CD14-positive monocyte (primary cell): ENCODE data around the gene NRXN3. TPM values are rescaled to one million over a fixed set of nuclear protein-coding genes. Genes with fewer than 3 reads are reported as not detected.

Source experiments
- DNase-seq, 3 donors: peaks; one replicate each; pipeline ENCODE4 v3.0.0-alpha.2; 2011 to 2022
- H2AFZ ChIP-seq: 2 replicates; pipeline ENCODE4 v1.6.0; 2012; ENCODE audit warnings: mild to moderate bottlenecking, low read depth, low read length, inconsistent platforms; ENCODE audit not compliant: insufficient read depth, poor library complexity, severe bottlenecking
- H3K27ac ChIP-seq, 2 donors: 1 replicate in 1 of 2; 2 replicates in 1 of 2; pipeline ENCODE4 v1.5.1; 2012 to 2013; ENCODE audit warnings: low read length in 2 of 2, control low read depth in 1 of 2, inconsistent platforms in 1 of 2, low read depth in 1 of 2, mild to moderate bottlenecking in 1 of 2
- H3K27me3 ChIP-seq, 2 donors: one replicate each; pipeline versions ENCODE4 v1.6.0 to v1.6.1; 2011 to 2013; ENCODE audit warnings: low read length in 2 of 2; ENCODE audit not compliant: control insufficient read depth in 2 of 2, insufficient read depth in 2 of 2
- H3K36me3 ChIP-seq, 2 donors: replicated peaks in 1 of 2; 1 replicate in 1 of 2; 2 replicates in 1 of 2; pipeline versions ENCODE4 v1.5.1 to v1.6.1; 2012 to 2013; ENCODE audit warnings: low read length in 2 of 2, control low read depth in 1 of 2, inconsistent platforms in 1 of 2, mild to moderate bottlenecking in 1 of 2; ENCODE audit not compliant: insufficient read depth in 2 of 2, control insufficient read depth in 1 of 2
- H3K4me1 ChIP-seq, 2 donors: 1 replicate in 1 of 2; 2 replicates in 1 of 2; pipeline versions ENCODE4 v1.5.1 to v1.6.1; 2012 to 2013; ENCODE audit warnings: low read length in 2 of 2, control low read depth in 1 of 2, inconsistent platforms in 1 of 2, mild to moderate bottlenecking in 1 of 2, moderate library complexity in 1 of 2; ENCODE audit not compliant: insufficient read depth in 2 of 2, control insufficient read depth in 1 of 2
- H3K4me2 ChIP-seq: replicated peaks from 2 replicates; pipeline ENCODE3; 2012; ENCODE audit warnings: low read length, moderate library complexity, mild to moderate bottlenecking; ENCODE audit not compliant: poor library complexity, severe bottlenecking; ENCODE audit errors: extremely low read depth
- H3K4me3 ChIP-seq, 3 experiments: fragments of 200-600 bp in 1 of 3; sonication (generic) in 1 of 3; replicated peaks in 1 of 3; 1 replicate in 2 of 3; 2 replicates in 1 of 3; pipeline ENCODE4 v1.5.1; 2011 to 2013; ENCODE audit warnings: low read length in 3 of 3, mild to moderate bottlenecking in 3 of 3, control low read depth in 2 of 3, low read depth in 2 of 3, inconsistent platforms in 1 of 3, moderate library complexity in 1 of 3
- H3K79me2 ChIP-seq: 2 replicates; pipeline ENCODE4 v1.6.0; 2012; ENCODE audit warnings: mild to moderate bottlenecking, control low read depth, inconsistent platforms, low read length, moderate library complexity; ENCODE audit not compliant: insufficient read depth
- H3K9ac ChIP-seq: 2 replicates; pipeline ENCODE4 v1.6.0; 2017; ENCODE audit warnings: low read length, mild to moderate bottlenecking; ENCODE audit not compliant: insufficient read depth, poor library complexity, severe bottlenecking
- H3K9me3 ChIP-seq, 2 donors: replicated peaks in 1 of 2; 1 replicate in 1 of 2; 2 replicates in 1 of 2; pipeline versions ENCODE4 v1.5.1 to v1.6.1; 2012 to 2013; ENCODE audit warnings: low read length in 2 of 2, control low read depth in 1 of 2; ENCODE audit not compliant: control insufficient read depth in 1 of 2, insufficient read depth in 1 of 2
- H4K20me1 ChIP-seq: 2 replicates; pipeline ENCODE4 v1.6.0; 2012; ENCODE audit warnings: mild to moderate bottlenecking, low read length, control low read depth, moderate library complexity; ENCODE audit not compliant: insufficient read depth
- H3K27ac Mint-ChIP-seq, 7 donors: one replicate each; pipeline ENCODE4 v1.8.0; 2020; ENCODE audit warnings: mild to moderate bottlenecking in 7 of 7, mixed read lengths in 7 of 7, moderate library complexity in 6 of 7, inconsistent platforms in 2 of 7
- H3K27me3 Mint-ChIP-seq, 3 donors: one replicate each; pipeline ENCODE4 v1.8.0; 2021 to 2022; ENCODE audit warnings: low read depth in 3 of 3, mild to moderate bottlenecking in 3 of 3, mixed read lengths in 3 of 3, moderate library complexity in 3 of 3, inconsistent platforms in 1 of 3
- H3K36me3 Mint-ChIP-seq, 2 donors: one replicate each; pipeline ENCODE4 v1.8.0; 2020; ENCODE audit warnings: mixed read lengths in 2 of 2, inconsistent platforms in 1 of 2, mild to moderate bottlenecking in 1 of 2
- H3K4me1 Mint-ChIP-seq: one replicate; pipeline ENCODE4 v1.8.0; 2020; ENCODE audit warnings: mild to moderate bottlenecking, mixed read lengths
- H3K4me3 Mint-ChIP-seq, 2 donors: one replicate each; pipeline ENCODE4 v1.8.0; 2020; ENCODE audit warnings: mild to moderate bottlenecking in 2 of 2, mixed read lengths in 2 of 2, moderate library complexity in 1 of 2
- H3K9me3 Mint-ChIP-seq, 7 donors: one replicate each; pipeline ENCODE4 v1.8.0; 2020 to 2022; ENCODE audit warnings: mixed read lengths in 7 of 7, mild to moderate bottlenecking in 6 of 7, moderate library complexity in 6 of 7, inconsistent platforms in 2 of 7
- WGBS: methylation state at CpG from one replicate; pipeline ENCODE4 v1.1.5; 2013; ENCODE audit warnings: missing lambda C conversion rate; ENCODE audit not compliant: insufficient coverage; 5-methylcytosine and 5-hydroxymethylcytosine counted together
- intact Hi-C, 2 donors: fragments of 100-400 bp; cut with micrococcal nuclease; formaldehyde crosslinking; loops; one replicate each; pipeline versions ENCODE4 v1.15.0 to v1.15.1; 2023
- polyA plus RNA-seq, 3 donors: library from polyadenylated mRNA; depleted of rRNA in 1 of 3; unstranded in 2 of 3; stranded (reverse) in 1 of 3; fragments of 300-500 nt in 2 of 3; fragments of >200 nt in 1 of 3; fragmentation: Illumina TruSeq in 2 of 3; gene quantifications; 1 replicate in 2 of 3; 2 replicates in 1 of 3; pipeline ENCODE4 v1.2.3, GENCODE V29; 2012 to 2021
- TF ChIP-seq, protein P1 (sequence below): fragments of 200-600 bp; IDR thresholded peaks from one replicate; pipeline ENCODE4 v1.8.0; 2022; ENCODE audit warnings: antibody characterized with exemption, mild to moderate bottlenecking

NRXN3 gene
- polyA plus RNA-seq, 3 donors = not detected

DNA sequence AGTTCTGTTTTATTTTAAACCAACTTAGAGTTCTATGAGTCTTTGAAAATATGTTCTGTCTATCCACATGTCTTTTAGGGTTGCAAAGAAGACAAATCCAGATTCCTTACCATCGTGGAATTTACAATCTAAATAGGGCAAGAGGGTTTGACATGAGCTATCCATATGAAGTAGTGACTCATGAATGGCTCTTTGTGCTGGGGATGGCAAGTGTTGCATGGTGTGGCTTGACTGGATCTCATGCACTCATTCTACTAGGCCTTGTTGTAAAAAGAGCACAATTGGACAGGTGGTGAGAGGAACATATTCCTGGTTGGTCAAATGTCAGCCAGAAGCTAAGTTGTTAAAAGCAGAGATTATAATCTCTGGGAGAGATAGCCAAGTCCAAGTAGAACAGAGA is 1532.0 kb downstream of the NRXN3 start:
- Histone ChIP-seq H2AFZ (no peak overlapping the region), H4K20me1 (no peaks in the 10 kb centered on the region), H3K4me1 (no peaks in the 10 kb centered on the region), H3K36me3 (no peaks in the 10 kb centered on the region), H3K4me3 (no peak overlapping the region), H3K9ac (no peak overlapping the region), H3K27me3 (no peaks in the 10 kb centered on the region), H3K27ac (no peak overlapping the region), H3K9me3 (no peaks in the 10 kb centered on the region), H3K79me2 (no peaks in the 10 kb centered on the region), H3K4me2 (no peak overlapping the region)
- no peak overlapping the region for H3K4me3 Mint-ChIP-seq
- peaks cover 0 to 13% (median 4%) of the 10 kb centered on the region in 7 donors for H3K9me3 Mint-ChIP-seq
- TF ChIP-seq, protein P1, sequence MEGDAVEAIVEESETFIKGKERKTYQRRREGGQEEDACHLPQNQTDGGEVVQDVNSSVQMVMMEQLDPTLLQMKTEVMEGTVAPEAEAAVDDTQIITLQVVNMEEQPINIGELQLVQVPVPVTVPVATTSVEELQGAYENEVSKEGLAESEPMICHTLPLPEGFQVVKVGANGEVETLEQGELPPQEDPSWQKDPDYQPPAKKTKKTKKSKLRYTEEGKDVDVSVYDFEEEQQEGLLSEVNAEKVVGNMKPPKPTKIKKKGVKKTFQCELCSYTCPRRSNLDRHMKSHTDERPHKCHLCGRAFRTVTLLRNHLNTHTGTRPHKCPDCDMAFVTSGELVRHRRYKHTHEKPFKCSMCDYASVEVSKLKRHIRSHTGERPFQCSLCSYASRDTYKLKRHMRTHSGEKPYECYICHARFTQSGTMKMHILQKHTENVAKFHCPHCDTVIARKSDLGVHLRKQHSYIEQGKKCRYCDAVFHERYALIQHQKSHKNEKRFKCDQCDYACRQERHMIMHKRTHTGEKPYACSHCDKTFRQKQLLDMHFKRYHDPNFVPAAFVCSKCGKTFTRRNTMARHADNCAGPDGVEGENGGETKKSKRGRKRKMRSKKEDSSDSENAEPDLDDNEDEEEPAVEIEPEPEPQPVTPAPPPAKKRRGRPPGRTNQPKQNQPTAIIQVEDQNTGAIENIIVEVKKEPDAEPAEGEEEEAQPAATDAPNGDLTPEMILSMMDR = no peak
- H3K27ac Mint-ChIP-seq = no peak overlapping the region
- intact Hi-C loops = no loop called here
- no peaks in the 10 kb centered on the region for H3K4me1 Mint-ChIP-seq
- peaks cover 0 to 1% (median 0%) of the 10 kb centered on the region in 3 donors for H3K27me3 Mint-ChIP-seq
- H3K36me3 Mint-ChIP-seq = no peaks in the 10 kb centered on the region
- no CpG with 5 or more reads among the region's 1 CpG for WGBS
- no peak for DNase-seq

DNA sequence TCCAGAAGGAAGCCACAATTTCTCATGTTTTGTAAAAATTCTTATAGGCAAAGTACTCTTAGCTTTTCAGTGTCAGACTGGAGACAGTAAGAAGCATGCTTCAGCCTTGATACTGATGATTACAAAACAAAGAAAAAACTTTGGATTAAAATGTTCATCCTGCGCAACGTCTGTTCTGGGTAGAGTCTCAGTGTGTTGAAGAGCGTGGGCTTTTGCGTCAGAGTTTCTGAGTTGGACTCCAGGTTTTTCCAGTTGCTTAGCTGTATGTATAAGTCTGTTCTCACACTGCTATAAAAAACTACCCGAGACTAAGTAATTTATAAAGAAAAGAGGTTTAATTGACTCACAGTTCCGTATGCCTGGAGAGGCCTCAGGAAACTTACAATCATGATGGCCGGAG is 1533.0 kb downstream of the NRXN3 start:
- Histone ChIP-seq H4K20me1 (no peaks in the 10 kb centered on the region), H3K9me3 (no peaks in the 10 kb centered on the region), H3K79me2 (no peaks in the 10 kb centered on the region), H3K4me2 (no peak overlapping the region), H3K9ac (no peak overlapping the region), H3K27ac (no peak overlapping the region), H3K4me1 (no peaks in the 10 kb centered on the region), H3K36me3 (no peaks in the 10 kb centered on the region), H3K27me3 (no peaks in the 10 kb centered on the region), H3K4me3 (no peak overlapping the region), H2AFZ (no peak overlapping the region)
- TF ChIP-seq, protein P1 = no peak
- DNase-seq = no peak
- Mint-ChIP-seq H3K4me3 (no peak overlapping the region), H3K36me3 (no peaks in the 10 kb centered on the region), H3K27me3 (peaks cover 0 to 1% (median 0%) of the 10 kb centered on the region in 3 donors), H3K27ac (no peak overlapping the region), H3K4me1 (no peaks in the 10 kb centered on the region), H3K9me3 (peaks cover 0 to 10% (median 4%) of the 10 kb centered on the region in 7 donors)
- WGBS = 92% methylated on average over 2 of the region's 7 CpGs
- intact Hi-C loops = no loop called here
